Raji (cell line): ENCODE data around the gene STX16.

ENCODE experiments used
- POLR2A ChIP-seq: IDR thresholded peaks from 2 replicates; pipeline ENCODE4 v1.6.1; 2011; ENCODE audit warnings: low read depth, low read length, control low read depth; ENCODE audit not compliant: insufficient read depth

STX16 gene

GRCh38 chr20:58670102-58670501, 19.0 kb downstream of the STX16 start:
- TF ChIP-seq POLR2A: no peak

DNA sequence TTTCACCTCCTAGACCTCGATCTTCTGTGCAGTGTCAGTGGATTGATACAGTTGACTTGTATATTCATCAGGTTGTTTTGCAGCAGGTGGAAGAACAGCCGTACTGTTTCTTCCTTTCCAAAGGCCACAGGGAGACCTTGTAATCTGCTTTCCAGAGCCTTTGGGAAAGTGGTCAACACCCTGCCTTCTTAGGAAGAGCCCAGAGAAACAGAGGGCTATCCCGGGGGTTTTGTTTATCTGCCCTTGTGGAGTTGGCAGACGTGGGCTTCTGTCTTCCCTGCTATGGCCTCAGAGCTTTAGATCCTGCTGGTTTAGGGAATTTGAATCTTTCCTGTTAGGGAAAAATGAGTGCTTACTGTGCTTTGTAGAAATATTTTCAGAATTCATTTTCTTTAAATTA, 19.6 kb downstream of the STX16 start:
- TF ChIP-seq POLR2A: no peak

GRCh38 chr20:58673119-58673518, 22.0 kb downstream of the STX16 start:
- TF ChIP-seq POLR2A: no peak

DNA sequence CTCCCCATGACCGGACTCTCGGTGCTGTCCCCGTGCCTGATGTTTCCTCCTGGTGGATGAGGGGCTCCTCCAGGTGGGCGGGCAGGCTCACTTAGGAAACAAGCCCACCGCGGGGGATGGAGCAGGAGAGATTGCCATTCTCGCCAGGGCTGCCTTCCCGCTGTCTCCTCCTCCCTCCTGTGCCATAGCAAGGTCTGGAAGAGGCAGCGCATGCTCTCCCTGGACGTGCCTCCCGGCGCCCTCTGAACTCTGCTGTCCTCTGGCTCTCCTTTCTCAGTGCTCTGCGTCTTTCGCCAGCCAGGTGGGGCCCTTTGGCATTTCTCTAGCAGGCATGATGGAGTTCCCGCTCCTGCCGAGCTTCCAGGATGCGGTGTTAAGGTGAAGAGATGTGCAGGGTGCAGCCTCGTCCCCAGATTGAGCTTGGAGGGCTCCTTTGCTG, 24.1 kb downstream of the STX16 start:
- no peak for TF ChIP-seq POLR2A

DNA sequence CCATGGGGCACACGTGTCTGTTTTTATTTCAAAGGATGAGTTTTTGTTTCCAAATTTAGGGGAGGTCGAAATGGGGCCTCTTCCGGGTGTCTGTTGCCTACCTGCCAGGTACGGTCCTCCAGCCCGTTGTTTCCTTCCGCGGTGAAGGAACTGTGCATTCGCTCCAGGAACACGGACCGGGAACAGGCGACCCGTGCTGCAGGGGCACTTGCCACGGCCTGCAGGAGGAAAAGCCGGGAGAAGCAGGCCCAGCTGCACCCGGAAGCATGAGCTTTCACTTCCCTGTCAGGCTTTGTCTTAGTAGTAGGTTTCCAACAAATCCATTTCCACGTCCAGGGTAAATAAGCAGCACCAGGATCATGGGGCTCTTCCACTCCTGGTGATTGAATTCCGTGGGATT, 24.6 kb downstream of the STX16 start:
- no peak for TF ChIP-seq POLR2A

GRCh38 chr20:58676161-58676560, 25.1 kb downstream of the STX16 start:
- no peak for TF ChIP-seq POLR2A

- no peak for TF ChIP-seq POLR2A
Measured at GRCh38 chr20:58677079-58677604, 26.1 kb downstream of the STX16 start.

GRCh38 chr20:58677808-58678207, 26.7 kb downstream of the STX16 start:
- no peak for TF ChIP-seq POLR2A

- no peak for TF ChIP-seq POLR2A
Measured at GRCh38 chr20:58678806-58679205, 27.7 kb downstream of the STX16 start.

DNA sequence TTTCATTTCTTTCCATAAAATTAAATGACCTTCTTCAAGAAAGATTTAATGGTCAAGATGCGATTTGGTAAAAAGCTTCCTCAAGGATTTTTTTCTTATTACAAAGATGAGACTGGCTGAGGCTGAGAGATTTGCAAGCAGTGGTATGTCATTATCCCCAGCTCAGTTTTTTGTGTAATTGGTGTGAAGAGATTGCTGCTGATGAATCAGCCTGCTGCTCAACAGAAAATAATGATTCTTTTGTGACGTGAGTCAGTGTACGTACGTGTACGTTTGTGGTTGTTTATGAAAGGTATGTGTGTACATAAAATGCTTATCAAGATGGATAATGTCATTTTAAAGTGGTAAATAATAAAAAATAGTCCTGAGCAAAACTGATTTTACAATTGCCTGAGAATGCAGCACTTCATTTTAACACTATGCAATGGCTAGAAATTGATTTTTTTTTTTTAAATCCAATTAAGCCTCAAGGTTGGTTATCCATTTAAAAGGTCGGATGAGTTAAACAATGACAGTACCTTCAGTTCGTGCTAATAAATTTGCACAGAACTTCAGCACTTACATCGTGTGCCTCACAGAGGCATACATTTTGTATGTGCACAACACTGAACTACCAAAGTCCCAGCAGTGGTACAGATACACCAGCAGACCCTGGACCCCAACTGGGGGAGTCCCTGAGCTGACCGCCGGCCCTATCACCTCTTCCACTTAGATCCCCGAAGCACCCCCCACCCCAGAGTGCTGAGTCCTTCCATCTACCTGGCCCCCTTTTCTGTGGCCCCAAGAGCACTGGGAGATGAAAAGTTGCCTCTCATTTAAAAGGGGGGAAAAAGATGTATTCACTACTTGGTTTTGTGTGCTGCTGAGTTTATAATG, 31.8 kb downstream of the STX16 start:
- no peak for TF ChIP-seq POLR2A

- no peak for TF ChIP-seq POLR2A
Measured at GRCh38 chr20:58684291-58684690, 33.2 kb downstream of the STX16 start.

DNA sequence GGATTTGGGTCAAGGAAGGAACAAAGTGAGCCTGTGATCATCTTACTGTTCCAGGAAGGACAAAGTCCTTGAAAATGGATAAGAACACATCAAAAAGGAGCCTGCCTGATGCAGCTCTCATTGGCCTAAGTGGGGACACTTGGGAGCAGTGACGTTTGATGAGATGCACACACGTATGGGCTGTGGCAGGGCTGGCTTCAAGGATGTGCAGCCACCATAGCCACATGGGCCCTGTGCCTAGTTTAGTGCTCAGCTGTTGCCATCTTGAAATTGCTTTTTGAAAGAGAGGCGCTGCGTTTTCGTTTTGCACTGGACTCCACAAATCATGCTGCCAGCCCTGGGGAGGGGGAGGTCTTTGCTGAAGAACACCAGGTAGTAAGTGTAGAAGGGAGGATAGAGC, 34.9 kb downstream of the STX16 start:
- no peak for TF ChIP-seq POLR2A

DNA sequence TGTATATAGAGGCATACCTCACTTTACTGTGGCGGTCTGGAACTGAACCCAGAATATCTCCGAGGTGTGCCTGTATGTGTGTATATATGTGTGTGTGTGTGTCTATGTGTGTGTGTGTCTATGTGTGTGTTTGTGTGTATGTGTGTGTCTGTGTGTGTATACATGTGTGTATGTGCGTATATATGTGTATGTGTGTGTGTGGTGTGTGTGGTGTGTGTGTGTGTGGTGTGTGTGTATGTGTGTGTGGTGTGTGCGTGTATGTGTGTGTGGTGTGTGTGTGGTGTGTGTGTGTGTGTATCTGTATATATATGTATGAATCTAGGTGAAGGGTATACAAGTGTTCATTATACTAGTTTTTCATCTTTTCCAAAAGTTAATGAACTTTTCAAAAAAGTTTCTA, 37.3 kb downstream of the STX16 start:
- TF ChIP-seq POLR2A: no peak

- no peak for TF ChIP-seq POLR2A
Measured at GRCh38 chr20:58688840-58689239, 37.8 kb downstream of the STX16 start.

DNA sequence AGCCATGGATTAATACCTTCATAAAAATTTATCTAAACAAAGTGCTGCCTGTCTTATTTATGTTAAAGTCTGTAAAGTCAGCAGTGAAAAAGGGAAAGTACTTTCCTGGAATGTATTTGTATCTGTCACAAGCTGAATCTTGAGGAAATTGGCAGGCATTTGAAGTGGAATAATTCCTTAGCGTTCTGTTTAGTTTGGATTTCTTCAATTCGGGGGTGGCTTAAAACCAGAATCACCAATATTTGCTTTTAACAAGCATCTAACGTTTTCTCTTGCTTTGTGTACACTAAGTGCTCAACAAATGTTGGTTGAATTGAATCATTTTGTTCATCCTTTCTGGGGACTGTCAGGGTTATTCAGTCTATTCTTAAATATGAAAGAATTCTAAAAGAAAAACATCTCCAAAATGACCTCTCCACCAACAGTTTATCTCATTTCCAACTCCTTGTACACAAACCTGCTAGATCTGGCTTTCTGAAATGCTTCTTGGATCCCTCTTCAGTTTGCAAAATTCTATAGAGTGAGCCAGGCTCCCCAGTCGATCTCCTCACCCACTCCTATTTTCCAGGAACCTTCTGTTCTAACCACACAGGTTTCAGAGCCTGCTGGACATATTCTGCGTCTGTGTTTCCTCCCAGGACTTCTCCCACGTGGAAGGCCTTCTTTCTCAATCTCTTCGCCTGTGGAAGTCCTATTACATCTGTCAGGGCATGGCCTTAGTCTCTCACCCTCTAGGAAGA, 39.5 kb downstream of the STX16 start:
- no peak for TF ChIP-seq POLR2A
